Trophoblast cell (in vitro differentiated cells and primary cell): Measurements from ENCODE around the gene GALNT9.

Experiments
- DNase-seq, 2 donors: peaks; one replicate each; pipeline ENCODE4 v3.0.0-alpha.2; 2016
- H2AFZ ChIP-seq: 2 replicates; pipeline ENCODE4 v1.6.1; 2013; ENCODE audit warnings: low read length, moderate library complexity, mild to moderate bottlenecking; ENCODE audit not compliant: insufficient read depth, poor library complexity
- H2AK5ac ChIP-seq: 2 replicates; pipeline ENCODE4 v1.6.1; 2013; ENCODE audit warnings: mild to moderate bottlenecking, low read length
- H2BK120ac ChIP-seq: 2 replicates; pipeline ENCODE4 v1.6.1; 2013; ENCODE audit warnings: low read length, mild to moderate bottlenecking, moderate library complexity; ENCODE audit not compliant: insufficient read depth, poor library complexity
- H2BK12ac ChIP-seq: 2 replicates; pipeline ENCODE4 v1.6.1; 2013; ENCODE audit warnings: mild to moderate bottlenecking, low read length, moderate library complexity
- H2BK5ac ChIP-seq: 2 replicates; pipeline ENCODE4 v1.6.1; 2013; ENCODE audit warnings: low read length, low read depth, moderate library complexity, mild to moderate bottlenecking; ENCODE audit not compliant: poor library complexity
- H3K14ac ChIP-seq: 2 replicates; pipeline ENCODE4 v1.6.1; 2013; ENCODE audit warnings: mild to moderate bottlenecking, low read length
- H3K18ac ChIP-seq: 2 replicates; pipeline ENCODE4 v1.6.1; 2013; ENCODE audit warnings: mild to moderate bottlenecking, low read length
- H3K23ac ChIP-seq: 2 replicates; pipeline ENCODE4 v1.6.1; 2013; ENCODE audit warnings: low read length
- H3K27ac ChIP-seq: 2 replicates; pipeline ENCODE4 v1.5.1; 2013; ENCODE audit warnings: low read depth, mild to moderate bottlenecking, inconsistent platforms, low read length, moderate library complexity
- H3K27me3 ChIP-seq: 2 replicates; pipeline ENCODE4 v1.6.1; 2013; ENCODE audit warnings: inconsistent platforms, mild to moderate bottlenecking, low read length, moderate library complexity; ENCODE audit not compliant: insufficient read depth
- H3K36me3 ChIP-seq, 2 experiments: 1 replicate in 1 of 2; 2 replicates in 1 of 2; pipeline ENCODE4 v1.6.1; 2013; ENCODE audit warnings: low read length in 2 of 2, mild to moderate bottlenecking in 2 of 2, moderate library complexity in 1 of 2; ENCODE audit not compliant: insufficient read depth in 2 of 2, control insufficient read depth in 1 of 2
- H3K4ac ChIP-seq: 2 replicates; pipeline ENCODE4 v1.6.1; 2013; ENCODE audit warnings: low read depth, mild to moderate bottlenecking, low read length, moderate library complexity
- H3K4me1 ChIP-seq, 2 experiments: 1 replicate in 1 of 2; 2 replicates in 1 of 2; pipeline ENCODE4 v1.6.1; 2013; ENCODE audit warnings: low read length in 2 of 2, mild to moderate bottlenecking in 2 of 2, moderate library complexity in 1 of 2; ENCODE audit not compliant: insufficient read depth in 2 of 2, control insufficient read depth in 1 of 2
- H3K4me2 ChIP-seq: 2 replicates; pipeline ENCODE4 v1.6.1; 2013; ENCODE audit warnings: inconsistent platforms, mild to moderate bottlenecking, low read length, moderate library complexity
- H3K4me3 ChIP-seq: 2 replicates; pipeline ENCODE4 v1.5.1; 2013; ENCODE audit warnings: mild to moderate bottlenecking, low read depth, low read length, inconsistent platforms
- H3K79me1 ChIP-seq: one replicate; pipeline ENCODE4 v1.6.1; 2013; ENCODE audit warnings: low read length
- H3K79me2 ChIP-seq: 2 replicates; pipeline ENCODE4 v1.6.1; 2013; ENCODE audit warnings: low read length, mild to moderate bottlenecking; ENCODE audit not compliant: control insufficient read depth, insufficient read depth, poor library complexity
- H3K9ac ChIP-seq: 2 replicates; pipeline ENCODE4 v1.6.1; 2013; ENCODE audit warnings: mild to moderate bottlenecking, low read length
- H3K9me3 ChIP-seq: 2 replicates; pipeline ENCODE4 v1.6.1; 2013; ENCODE audit warnings: low read depth, mild to moderate bottlenecking, control low read depth, inconsistent platforms, low read length; ENCODE audit not compliant: insufficient read depth
- H4K12ac ChIP-seq: 2 replicates; pipeline ENCODE4 v1.6.1; 2013; ENCODE audit warnings: low read depth, mild to moderate bottlenecking, low read length, moderate library complexity
- H4K8ac ChIP-seq: 2 replicates; pipeline ENCODE4 v1.6.1; 2013; ENCODE audit warnings: low read depth, mild to moderate bottlenecking, low read length, moderate library complexity
- H4K91ac ChIP-seq: one replicate; pipeline ENCODE4 v1.6.1; 2013; ENCODE audit warnings: low read depth, mild to moderate bottlenecking, low read length, moderate library complexity
- WGBS: extraction: QIAGEN DNeasy Blood & Tissue Kit; methylation state at CpG from one replicate; pipeline ENCODE4 v1.1.7; 2013; ENCODE audit warnings: missing lambda C conversion rate; ENCODE audit not compliant: insufficient read length, insufficient coverage; ENCODE audit errors: extremely low coverage; 5-methylcytosine and 5-hydroxymethylcytosine counted together

Gene GALNT9

DNA sequence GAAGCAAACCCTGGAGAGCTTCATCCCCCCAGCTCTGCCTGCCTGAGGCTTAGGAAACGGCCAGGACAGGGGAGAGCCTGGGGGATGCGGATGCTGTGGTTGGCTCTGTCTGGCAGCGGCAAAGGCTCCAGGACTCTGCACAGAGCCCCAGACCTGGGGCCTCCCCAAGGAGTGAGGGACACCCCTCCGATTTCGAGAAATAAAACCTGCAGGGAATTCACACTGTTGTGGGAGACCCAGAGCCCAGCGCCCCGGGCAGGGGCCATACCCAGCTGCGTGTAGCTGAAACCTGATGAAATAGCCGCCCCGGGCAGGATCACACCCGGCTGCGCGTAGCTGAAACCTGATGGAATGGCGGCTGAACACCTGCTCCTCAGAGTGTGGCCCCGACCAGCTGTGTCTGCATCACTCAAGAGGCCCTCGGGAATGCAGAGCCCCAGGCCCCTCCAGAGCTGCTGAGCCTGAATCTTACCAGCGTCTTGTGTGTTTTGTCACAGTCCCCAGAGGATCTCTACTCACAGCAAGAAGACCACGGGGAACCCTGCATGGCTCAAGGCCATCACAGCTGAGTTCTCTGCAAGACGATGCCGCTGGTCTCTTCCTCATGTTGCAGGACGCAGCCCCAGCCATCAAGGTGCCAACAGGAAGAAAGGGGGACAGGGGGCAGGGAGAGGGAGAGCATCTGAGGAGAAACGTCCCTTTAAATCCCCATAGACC is 46.5 kb upstream of the GALNT9 start:
- no peak overlapping the region for H4K91ac ChIP-seq
- no peaks in the 10 kb centered on the region for H3K4me1 ChIP-seq
- no peak overlapping the region for H3K27ac ChIP-seq
- no peak overlapping the region for H3K18ac ChIP-seq
- no peak overlapping the region for H3K4ac ChIP-seq
- no peak overlapping the region for H2AK5ac ChIP-seq
- H3K27me3 ChIP-seq = peaks cover 28% of the 10 kb centered on the region
- no peak overlapping the region for H2BK5ac ChIP-seq
- no peak overlapping the region for H4K8ac ChIP-seq
- H2AFZ ChIP-seq = no peak overlapping the region
- no peak overlapping the region for H3K4me2 ChIP-seq
- DNase-seq = peak; percentile 6 to 32
- H3K9ac ChIP-seq = no peak overlapping the region
- H3K23ac ChIP-seq = no peak overlapping the region
- no peak overlapping the region for H4K12ac ChIP-seq
- no peak overlapping the region for H3K14ac ChIP-seq
- H2BK120ac ChIP-seq = no peak overlapping the region
- peaks cover 17% of the 10 kb centered on the region for H3K9me3 ChIP-seq
- H3K4me3 ChIP-seq = no peak overlapping the region
- no CpG with 5 or more reads among the region's 22 CpGs for WGBS
- no peaks in the 10 kb centered on the region for H3K79me2 ChIP-seq
- no peaks in the 10 kb centered on the region for H3K79me1 ChIP-seq
- no peak overlapping the region for H2BK12ac ChIP-seq
- no peaks in the 10 kb centered on the region for H3K36me3 ChIP-seq

GRCh38 chr12:132374612-132375445 is 45.4 kb upstream of the GALNT9 start:
- Histone ChIP-seq H3K4me3 (no peak overlapping the region), H3K9me3 (peaks cover 17% of the 10 kb centered on the region), H3K4me1 (no peaks in the 10 kb centered on the region), H3K79me2 (no peaks in the 10 kb centered on the region), H3K79me1 (no peaks in the 10 kb centered on the region), H3K27me3 (peaks cover 24% of the 10 kb centered on the region), H2BK120ac (no peak overlapping the region), H4K12ac (no peak overlapping the region), H3K36me3 (no peaks in the 10 kb centered on the region), H3K18ac (no peak overlapping the region), H3K14ac (no peak overlapping the region), H4K8ac (no peak overlapping the region), H3K23ac (no peak overlapping the region), H3K4me2 (no peak overlapping the region), H3K4ac (no peak overlapping the region), H3K9ac (no peak overlapping the region), H2BK5ac (no peak overlapping the region), H4K91ac (no peak overlapping the region), H2AK5ac (no peak overlapping the region), H2AFZ (no peak overlapping the region), H3K27ac (no peak overlapping the region), H2BK12ac (no peak overlapping the region)
- DNase-seq = no peak
- no CpG with 5 or more reads among the region's 28 CpGs for WGBS

- Histone ChIP-seq H3K27ac (no peak overlapping the region), H3K79me2 (no peaks in the 10 kb centered on the region), H3K79me1 (no peaks in the 10 kb centered on the region), H3K14ac (no peak overlapping the region), H2BK120ac (no peak overlapping the region), H3K4me2 (no peak overlapping the region), H3K4me1 (no peaks in the 10 kb centered on the region), H2BK5ac (no peak overlapping the region), H3K27me3 (peaks cover 18% of the 10 kb centered on the region), H3K9me3 (peaks cover 17% of the 10 kb centered on the region), H3K36me3 (no peaks in the 10 kb centered on the region), H2AK5ac (no peak overlapping the region), H4K12ac (no peak overlapping the region), H4K8ac (no peak overlapping the region), H2BK12ac (no peak overlapping the region), H3K23ac (no peak overlapping the region), H3K4ac (no peak overlapping the region), H2AFZ (no peak overlapping the region), H4K91ac (no peak overlapping the region), H3K4me3 (no peak overlapping the region), H3K9ac (no peak overlapping the region), H3K18ac (no peak overlapping the region)
- no CpG with 5 or more reads among the region's 28 CpGs for WGBS
- no peak for DNase-seq
These were observed 44.7 kb upstream of the GALNT9 start for GRCh38 chr12:132373901-132374611.

GRCh38 chr12:132367852-132368251 is 38.5 kb upstream of the GALNT9 start:
- Histone ChIP-seq H3K36me3 (no peaks in the 10 kb centered on the region), H4K91ac (no peak overlapping the region), H3K4ac (no peak overlapping the region), H3K4me3 (no peak overlapping the region), H3K79me1 (no peaks in the 10 kb centered on the region), H2AK5ac (no peak overlapping the region), H3K4me1 (no peaks in the 10 kb centered on the region), H2BK12ac (no peak overlapping the region), H3K18ac (no peak overlapping the region), H4K8ac (no peak overlapping the region), H3K4me2 (no peak overlapping the region), H3K23ac (no peak overlapping the region), H2BK120ac (no peak overlapping the region), H3K27me3 (no peaks in the 10 kb centered on the region), H2BK5ac (no peak overlapping the region), H3K9ac (no peak overlapping the region), H3K9me3 (peaks cover 10% of the 10 kb centered on the region), H2AFZ (no peak overlapping the region), H3K14ac (no peak overlapping the region), H4K12ac (no peak overlapping the region), H3K79me2 (no peaks in the 10 kb centered on the region), H3K27ac (no peak overlapping the region)
- no CpG with 5 or more reads among the region's 18 CpGs for WGBS
- DNase-seq = no peak
